Measurements from ENCODE around the gene HOMER3. TPM values are rescaled to one million over a fixed set of nuclear protein-coding genes. Genes with fewer than 3 reads are reported as not detected.

HOMER3 gene
- total and polyA plus RNA-seq, 9 of the 15 experiments (the other 6 are each of a cell fraction or from before 2014, with no cell fraction given): 1.3 to 5.1 (median 3.7) TPM; not detected in 2

- TF ChIP-seq KDM1A (IDR thresholded peaks at IDR 0.05) (peak; percentile 69 to 88), ZNF584 (CRISPR knock-in tag; IDR thresholded peaks at IDR 0.05; ENCODE audit: low read depth) (no peak), CREB5 (CRISPR knock-in tag; IDR thresholded peaks at IDR 0.05) (no peak), PTBP1 (IDR thresholded peaks at IDR 0.05; ENCODE audit: low read depth, low read length) (peak; percentile 86; the same call in 1 of the 2 replicates), ZNF133 (CRISPR knock-in tag; IDR thresholded peaks at IDR 0.05) (no peak), ASH1L (IDR thresholded peaks at IDR 0.05; ENCODE audit: borderline replicate concordance, low read depth, partially characterized antibody) (no peak), ID3 (CRISPR knock-in tag; IDR thresholded peaks at IDR 0.05) (no peak), ID3 (tag; IDR thresholded peaks at IDR 0.05) (no peak), ZFX (CRISPR knock-in tag; IDR thresholded peaks at IDR 0.05) (no peak), MEIS2 (IDR thresholded peaks at IDR 0.05; ENCODE audit: partially characterized antibody) (no peak), PRDM10 (IDR thresholded peaks at IDR 0.05; ENCODE audit: partially characterized antibody) (no peak), ZNF146 (CRISPR knock-in tag; IDR thresholded peaks at IDR 0.05; ENCODE audit: unreplicated experiment) (peak; percentile 100), ZNF184 (CRISPR knock-in tag; IDR thresholded peaks at IDR 0.05) (no peak), TAF1 (IDR thresholded peaks at IDR 0.05; ENCODE audit: control insufficient read depth, extremely low read depth, insufficient read depth, low read length, severe bottlenecking) (no peak), HMG20A (CRISPR knock-in tag; conservative IDR thresholded peaks at IDR 0.05) (no peak), AFF4 (CRISPR knock-in tag; IDR thresholded peaks at IDR 0.05) (no peak), ETV6 (IDR thresholded peaks at IDR 0.05; ENCODE audit: borderline replicate concordance in 1 of 2, low read depth in 2 of 2, low read length in 1 of 2) (no peak), ETV6 (CRISPR knock-in tag; IDR thresholded peaks at IDR 0.05; ENCODE audit: borderline replicate concordance) (no peak)
These were observed 54.0 kb downstream of the HOMER3 start (continued) for GRCh38 chr19:18886972-18887371.
